ENCODE data around the gene PIGP.
"Not testable (repeated sequence)": the region's sequence is repeated elsewhere in the genome, so short reads cannot be mapped to it uniquely, and the experiment has no call there.

PIGP gene

DNA sequence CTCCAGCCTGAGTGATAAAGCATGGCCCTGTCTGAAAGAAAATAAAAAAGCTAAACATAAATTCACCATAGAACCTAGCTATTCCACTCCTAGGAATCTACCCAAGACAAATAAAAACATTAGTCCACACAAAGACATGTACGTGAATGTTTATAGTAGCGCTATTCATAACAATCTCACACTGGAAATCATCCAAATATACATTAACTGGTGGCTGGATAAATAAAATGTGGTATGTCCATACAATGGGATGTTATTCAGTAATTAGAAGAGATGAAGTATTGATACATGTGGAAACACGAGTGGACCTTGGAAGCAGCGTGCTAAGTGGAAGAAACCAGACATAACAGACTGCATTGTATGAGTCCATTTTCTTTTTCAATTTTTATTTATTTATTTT, 36.7 kb downstream of the PIGP start:
- Mint-ChIP-seq H3K27me3 (ENCODE audit: low read depth) (peaks cover 7% of the 10 kb centered on the region), H3K27ac (no peak overlapping the region), H3K4me3 (no peak overlapping the region), H3K36me3 (ENCODE audit: low read depth) (no peaks in the 10 kb centered on the region), H3K4me1 (no peaks in the 10 kb centered on the region), H3K9me3 (no peaks in the 10 kb centered on the region)
- TF ChIP-seq, protein P1, sequence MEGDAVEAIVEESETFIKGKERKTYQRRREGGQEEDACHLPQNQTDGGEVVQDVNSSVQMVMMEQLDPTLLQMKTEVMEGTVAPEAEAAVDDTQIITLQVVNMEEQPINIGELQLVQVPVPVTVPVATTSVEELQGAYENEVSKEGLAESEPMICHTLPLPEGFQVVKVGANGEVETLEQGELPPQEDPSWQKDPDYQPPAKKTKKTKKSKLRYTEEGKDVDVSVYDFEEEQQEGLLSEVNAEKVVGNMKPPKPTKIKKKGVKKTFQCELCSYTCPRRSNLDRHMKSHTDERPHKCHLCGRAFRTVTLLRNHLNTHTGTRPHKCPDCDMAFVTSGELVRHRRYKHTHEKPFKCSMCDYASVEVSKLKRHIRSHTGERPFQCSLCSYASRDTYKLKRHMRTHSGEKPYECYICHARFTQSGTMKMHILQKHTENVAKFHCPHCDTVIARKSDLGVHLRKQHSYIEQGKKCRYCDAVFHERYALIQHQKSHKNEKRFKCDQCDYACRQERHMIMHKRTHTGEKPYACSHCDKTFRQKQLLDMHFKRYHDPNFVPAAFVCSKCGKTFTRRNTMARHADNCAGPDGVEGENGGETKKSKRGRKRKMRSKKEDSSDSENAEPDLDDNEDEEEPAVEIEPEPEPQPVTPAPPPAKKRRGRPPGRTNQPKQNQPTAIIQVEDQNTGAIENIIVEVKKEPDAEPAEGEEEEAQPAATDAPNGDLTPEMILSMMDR (IDR thresholded peaks at IDR 0.05; ENCODE audit: unreplicated experiment in 3 of 3): no peak

DNA sequence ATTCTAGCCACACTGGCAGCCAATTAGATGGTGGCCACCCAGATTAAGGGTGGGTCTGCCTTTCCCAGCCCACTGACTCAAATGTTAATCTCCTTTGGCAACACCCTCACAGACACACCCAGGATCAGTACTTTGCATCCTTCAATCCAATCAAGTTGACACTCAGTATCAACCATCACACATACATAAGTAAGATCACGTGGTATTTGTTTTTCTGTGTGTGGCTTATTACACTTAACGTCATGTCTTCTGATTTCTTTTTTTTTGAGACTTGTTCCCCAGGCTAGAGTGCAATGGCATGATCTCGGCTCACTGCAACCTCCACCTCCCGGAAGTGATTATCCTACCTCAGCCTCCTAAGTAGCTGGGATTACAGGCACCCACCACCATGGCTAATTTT, 38.5 kb downstream of the PIGP start:
- H3K4me1 Mint-ChIP-seq; H3K4me3 Mint-ChIP-seq; H3K36me3 Mint-ChIP-seq (ENCODE audit: low read depth); H3K9me3 Mint-ChIP-seq; H3K27me3 Mint-ChIP-seq (ENCODE audit: low read depth); H3K27ac Mint-ChIP-seq: not testable (repeated sequence)

DNA sequence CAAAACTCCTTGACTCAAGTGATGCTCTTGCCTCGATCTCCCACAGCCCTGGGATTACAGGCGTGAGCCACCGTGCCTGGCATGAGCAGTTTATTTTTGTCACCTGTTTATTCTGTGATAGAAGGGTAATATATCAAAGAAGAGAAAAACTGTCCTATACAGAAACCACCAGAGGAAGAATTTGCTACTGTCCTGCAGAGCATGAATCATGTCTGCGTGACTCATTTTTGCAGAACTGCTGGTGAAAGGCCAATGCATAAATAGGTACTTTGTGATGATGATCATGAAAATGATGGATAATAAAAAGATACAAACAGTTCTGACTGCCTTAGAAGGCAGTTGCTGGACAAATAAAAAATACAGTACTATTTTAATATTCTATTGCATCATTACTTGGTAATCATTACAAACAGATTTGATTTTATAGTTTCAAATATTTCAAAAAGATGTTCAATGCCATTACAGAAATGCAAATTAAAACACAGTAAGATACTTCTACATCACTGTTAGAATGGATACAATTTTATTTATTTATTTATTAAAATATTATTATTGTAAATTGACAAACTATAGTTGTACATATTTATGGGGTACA, 39.9 kb downstream of the PIGP start:
- TF ChIP-seq, protein P1 (IDR thresholded peaks at IDR 0.05; ENCODE audit: unreplicated experiment in 3 of 3): no peak
- Mint-ChIP-seq H3K4me3 (no peak overlapping the region), H3K36me3 (ENCODE audit: low read depth) (no peaks in the 10 kb centered on the region), H3K4me1 (no peaks in the 10 kb centered on the region), H3K9me3 (no peaks in the 10 kb centered on the region), H3K27me3 (ENCODE audit: low read depth) (peaks cover 10% of the 10 kb centered on the region), H3K27ac (no peak overlapping the region)

DNA sequence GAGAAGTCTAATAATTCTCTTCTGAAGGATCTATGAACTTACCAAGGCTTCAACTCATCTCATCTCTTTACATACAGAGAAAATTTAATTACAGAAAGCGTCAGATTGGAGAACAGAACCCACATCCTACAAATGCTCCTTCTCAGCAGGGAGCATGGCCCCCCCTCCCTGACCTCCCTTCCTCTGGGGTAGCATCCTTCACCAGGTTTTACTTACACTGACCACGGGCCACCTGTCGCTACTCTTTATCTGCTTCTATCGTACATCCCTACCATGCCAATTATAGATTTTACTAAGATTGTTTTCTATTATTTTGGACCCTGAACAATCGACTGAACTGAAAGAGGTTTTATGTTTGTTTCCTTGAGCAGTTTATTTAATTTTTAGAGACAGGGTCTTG, 40.6 kb downstream of the PIGP start:
- TF ChIP-seq, protein P1 (IDR thresholded peaks at IDR 0.05; ENCODE audit: unreplicated experiment in 3 of 3): no peak
- Mint-ChIP-seq H3K4me3 (no peak overlapping the region), H3K27ac (no peak overlapping the region), H3K9me3 (no peaks in the 10 kb centered on the region), H3K4me1 (no peaks in the 10 kb centered on the region), H3K36me3 (ENCODE audit: low read depth) (no peaks in the 10 kb centered on the region), H3K27me3 (ENCODE audit: low read depth) (peaks cover 10% of the 10 kb centered on the region)

DNA sequence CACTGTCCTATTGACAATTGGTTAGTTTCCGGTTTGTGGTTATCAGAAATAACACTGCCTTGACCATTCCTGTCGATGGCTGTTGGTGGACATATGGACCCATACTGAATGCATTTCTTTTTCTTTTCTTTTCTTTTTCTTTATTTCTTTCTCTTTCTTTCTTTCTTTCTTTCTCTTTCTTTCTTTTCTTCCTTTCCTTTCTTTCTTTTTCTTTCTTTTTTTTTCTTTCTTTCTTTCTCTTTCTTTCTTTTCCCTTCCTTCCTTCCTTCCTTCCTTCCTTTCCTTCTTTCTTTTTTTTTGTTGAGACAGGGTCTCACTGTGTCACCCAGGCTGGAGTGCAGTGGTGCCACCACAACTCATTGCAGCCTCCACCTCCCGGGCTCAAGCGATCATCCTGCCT, 42.0 kb downstream of the PIGP start:
- Mint-ChIP-seq H3K9me3 (no peaks in the 10 kb centered on the region), H3K36me3 (ENCODE audit: low read depth) (no peaks in the 10 kb centered on the region), H3K4me3 (no peak overlapping the region), H3K27ac (no peak overlapping the region), H3K27me3 (ENCODE audit: low read depth) (peaks cover 10% of the 10 kb centered on the region), H3K4me1 (no peaks in the 10 kb centered on the region)
- TF ChIP-seq, protein P1 (IDR thresholded peaks at IDR 0.05; ENCODE audit: unreplicated experiment in 3 of 3): no peak

DNA sequence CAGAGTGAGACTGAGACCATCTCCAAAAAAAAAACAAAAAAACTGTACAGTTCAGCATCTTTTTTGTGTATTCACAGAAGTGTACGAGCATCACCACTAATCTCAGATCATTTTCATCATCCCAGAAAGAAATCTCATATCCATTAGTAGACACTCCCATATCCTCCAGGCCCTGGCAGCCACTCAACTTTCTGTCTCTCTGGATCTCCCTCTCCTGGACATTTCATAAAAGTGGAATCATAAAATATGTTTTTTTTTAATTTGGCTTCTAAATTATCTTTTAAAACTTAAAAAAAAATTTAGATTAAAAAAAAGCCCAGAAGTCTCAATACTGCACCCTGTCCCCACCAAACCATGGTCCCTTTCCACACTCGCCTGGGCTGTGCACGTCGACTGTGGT, 44.3 kb downstream of the PIGP start:
- no peak overlapping the region for H3K4me3 Mint-ChIP-seq
- peaks cover 6% of the 10 kb centered on the region for H3K27me3 Mint-ChIP-seq (ENCODE audit: low read depth)
- H3K9me3 Mint-ChIP-seq: no peaks in the 10 kb centered on the region
- H3K36me3 Mint-ChIP-seq (ENCODE audit: low read depth): no peaks in the 10 kb centered on the region
- no peaks in the 10 kb centered on the region for H3K4me1 Mint-ChIP-seq
- H3K27ac Mint-ChIP-seq: no peak overlapping the region
- TF ChIP-seq, protein P1 (IDR thresholded peaks at IDR 0.05; ENCODE audit: unreplicated experiment in 3 of 3): peak in 2 of 3 experiments; percentile 12 to 13
